MM.1S (cell line): ENCODE results near the gene DNMT3A.

Experiments
- EZH2 ChIP-seq: fragments of 300-600 bp; sonication (generic); optimal IDR thresholded peaks from 2 replicates; pipeline ENCODE3; 2017; ENCODE audit warnings: low read depth, mild to moderate bottlenecking, antibody characterized with exemption, low read length, mixed read lengths
- EZH2phosphoT487 ChIP-seq: fragments of 300-600 bp; sonication (generic); IDR thresholded peaks from 2 replicates; pipeline ENCODE4 v1.6.1; 2018; ENCODE audit warnings: antibody characterized with exemption, low read length
- TF ChIP-seq, protein P1 (sequence below): fragments of 300-600 bp; sonication (generic); IDR thresholded peaks from 2 replicates; pipeline ENCODE4 v1.5.1; 2016; ENCODE audit warnings: antibody characterized with exemption, low read length, mixed read lengths

DNA sequence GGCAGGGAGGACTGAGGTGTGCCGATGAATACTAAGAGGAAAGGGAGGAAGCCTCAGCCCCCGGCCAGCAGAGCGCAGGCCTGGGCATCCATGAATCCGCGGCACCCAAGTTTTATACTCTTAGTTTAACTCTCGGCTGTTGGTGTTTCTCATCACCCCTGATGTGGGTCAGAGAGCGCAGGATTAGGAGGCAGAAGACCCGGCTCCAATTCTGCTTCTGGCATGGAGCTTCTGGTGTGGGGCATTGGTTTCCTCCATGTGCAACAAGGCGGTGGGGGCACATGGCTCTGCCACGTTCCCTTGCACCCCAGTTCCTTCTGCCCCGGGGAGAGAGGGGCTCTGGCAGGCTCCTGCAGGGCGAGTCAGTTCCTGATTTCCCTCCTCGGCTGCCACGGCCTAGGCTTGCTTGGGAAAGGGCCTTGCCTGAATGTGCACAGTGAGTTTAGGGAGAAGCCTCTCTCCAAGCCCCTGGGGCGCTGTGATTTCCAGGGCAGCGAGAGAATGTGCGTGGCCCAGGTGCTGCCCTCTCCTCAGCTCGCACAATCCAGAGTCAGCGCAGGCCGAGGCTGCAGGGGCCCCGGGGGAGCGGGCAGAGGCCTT, 36.2 kb upstream of the DNMT3A start:
- TF ChIP-seq, protein P1, sequence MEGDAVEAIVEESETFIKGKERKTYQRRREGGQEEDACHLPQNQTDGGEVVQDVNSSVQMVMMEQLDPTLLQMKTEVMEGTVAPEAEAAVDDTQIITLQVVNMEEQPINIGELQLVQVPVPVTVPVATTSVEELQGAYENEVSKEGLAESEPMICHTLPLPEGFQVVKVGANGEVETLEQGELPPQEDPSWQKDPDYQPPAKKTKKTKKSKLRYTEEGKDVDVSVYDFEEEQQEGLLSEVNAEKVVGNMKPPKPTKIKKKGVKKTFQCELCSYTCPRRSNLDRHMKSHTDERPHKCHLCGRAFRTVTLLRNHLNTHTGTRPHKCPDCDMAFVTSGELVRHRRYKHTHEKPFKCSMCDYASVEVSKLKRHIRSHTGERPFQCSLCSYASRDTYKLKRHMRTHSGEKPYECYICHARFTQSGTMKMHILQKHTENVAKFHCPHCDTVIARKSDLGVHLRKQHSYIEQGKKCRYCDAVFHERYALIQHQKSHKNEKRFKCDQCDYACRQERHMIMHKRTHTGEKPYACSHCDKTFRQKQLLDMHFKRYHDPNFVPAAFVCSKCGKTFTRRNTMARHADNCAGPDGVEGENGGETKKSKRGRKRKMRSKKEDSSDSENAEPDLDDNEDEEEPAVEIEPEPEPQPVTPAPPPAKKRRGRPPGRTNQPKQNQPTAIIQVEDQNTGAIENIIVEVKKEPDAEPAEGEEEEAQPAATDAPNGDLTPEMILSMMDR: no peak
- TF ChIP-seq EZH2: no peak
- TF ChIP-seq EZH2phosphoT487: no peak
